IMR-90 (cell line): ENCODE results near the gene TMEM37. TPM values are rescaled to one million over a fixed set of nuclear protein-coding genes. Genes with fewer than 3 reads are reported as not detected.

Source experiments
- ATAC-seq: fragments of 200-7000 bp; cut with Tn5 transposase; 2 replicates; pipeline ENCODE4 v1.9.1; 2020; ENCODE audit warnings: low read depth, mild to moderate bottlenecking, moderate library complexity
- BruUV-seq: library from RNA; stranded (reverse); fragments of 400-500 nt; replicated peaks from 2 replicates; lab custom pipeline; 2021; lab: Mats Ljungman, UMichigan
- CTCF ChIA-PET: fragments of 300-600 bp; formaldehyde crosslinking; extraction: SDS; loops from one replicate; lab custom pipeline; 2021; ENCODE audit warnings: antibody characterized with exemption; lab: Yijun Ruan, JAX
- POLR2A ChIA-PET: fragments of 300-600 bp; sonication (Branson Sonifier 250); formaldehyde crosslinking; loops from one replicate; lab custom pipeline; 2022; ENCODE audit warnings: antibody characterized with exemption; ENCODE audit not compliant: unreplicated experiment; lab: Charles Lee
- DNase-seq: peaks from one replicate; pipeline ENCODE4 v3.0.0; 2013
- H2AFZ ChIP-seq: replicated peaks from 2 replicates; pipeline ENCODE3; 2013; ENCODE audit warnings: low read length, mild to moderate bottlenecking; ENCODE audit not compliant: poor library complexity
- H2AK5ac ChIP-seq: 2 replicates; pipeline ENCODE4 v1.6.1; 2013; ENCODE audit warnings: low read depth, low read length, inconsistent platforms
- H2AK9ac ChIP-seq: replicated peaks from 2 replicates; pipeline ENCODE3; 2013; ENCODE audit warnings: mild to moderate bottlenecking, low read depth, low read length, moderate library complexity; ENCODE audit not compliant: poor library complexity
- H2BK120ac ChIP-seq: 2 replicates; pipeline ENCODE4 v1.6.1; 2013; ENCODE audit warnings: low read depth, low read length, inconsistent platforms
- H2BK15ac ChIP-seq: 3 replicates; pipeline ENCODE4 v1.6.1; 2013; ENCODE audit warnings: low read depth, low read length, inconsistent platforms
- H2BK20ac ChIP-seq: 2 replicates; pipeline ENCODE4 v1.6.1; 2013; ENCODE audit warnings: low read depth, mild to moderate bottlenecking, inconsistent platforms, low read length, moderate library complexity
- H2BK5ac ChIP-seq: 2 replicates; pipeline ENCODE4 v1.6.1; 2013; ENCODE audit warnings: mild to moderate bottlenecking, low read depth, low read length, inconsistent platforms; ENCODE audit not compliant: poor library complexity, severe bottlenecking
- H3K14ac ChIP-seq: replicated peaks from 2 replicates; pipeline ENCODE4 v1.6.1; 2013; ENCODE audit warnings: low read depth, low read length, inconsistent platforms
- H3K18ac ChIP-seq: 2 replicates; pipeline ENCODE4 v1.6.1; 2013; ENCODE audit warnings: low read depth, low read length, control low read depth
- H3K23ac ChIP-seq: 2 replicates; pipeline ENCODE4 v1.6.1; 2013; ENCODE audit warnings: low read depth, low read length, inconsistent platforms
- H3K27ac ChIP-seq: 2 replicates; pipeline ENCODE4 v1.5.1; 2013; ENCODE audit warnings: mild to moderate bottlenecking, control low read depth, low read length; ENCODE audit not compliant: insufficient read depth
- H3K27me3 ChIP-seq: 2 replicates; pipeline ENCODE4 v1.6.1; 2013; ENCODE audit warnings: low read length; ENCODE audit not compliant: control insufficient read depth, insufficient read depth
- H3K36me3 ChIP-seq: 2 replicates; pipeline ENCODE4 v1.6.1; 2013; ENCODE audit warnings: low read length, mixed read lengths; ENCODE audit not compliant: control insufficient read depth, insufficient read depth
- H3K4ac ChIP-seq: 2 replicates; pipeline ENCODE4 v1.6.1; 2013; ENCODE audit warnings: low read depth, low read length, inconsistent platforms
- H3K4me1 ChIP-seq: 2 replicates; pipeline ENCODE4 v1.6.1; 2013; ENCODE audit warnings: low read length, mixed read lengths; ENCODE audit not compliant: control insufficient read depth, insufficient read depth
- H3K4me2 ChIP-seq: 2 replicates; pipeline ENCODE4 v1.6.1; 2013; ENCODE audit warnings: low read depth, mild to moderate bottlenecking, control low read depth, low read length, moderate library complexity
- H3K4me3 ChIP-seq: 2 replicates; pipeline ENCODE4 v1.5.1; 2013; ENCODE audit warnings: low read depth, mild to moderate bottlenecking, control low read depth, low read length, moderate library complexity; ENCODE audit not compliant: insufficient read depth
- H3K56ac ChIP-seq: 2 replicates; pipeline ENCODE4 v1.6.1; 2013; ENCODE audit warnings: low read length, inconsistent platforms; ENCODE audit not compliant: insufficient read depth; ENCODE audit errors: extremely low read depth
- H3K79me1 ChIP-seq, 2 experiments: 2 replicates each; pipeline ENCODE4 v1.6.1; 2013; ENCODE audit warnings: low read length in 2 of 2, inconsistent platforms in 1 of 2, low read depth in 1 of 2
- H3K9ac ChIP-seq: 2 replicates; pipeline ENCODE4 v1.6.1; 2013; ENCODE audit warnings: low read depth, low read length, control low read depth
- H3K9me1 ChIP-seq: 2 replicates; pipeline ENCODE4 v1.6.1; 2013; ENCODE audit warnings: low read length, inconsistent platforms; ENCODE audit not compliant: insufficient read depth
- H3K9me3 ChIP-seq: 2 replicates; pipeline ENCODE4 v1.6.1; 2013; ENCODE audit warnings: low read length; ENCODE audit not compliant: control insufficient read depth, insufficient read depth
- H4K20me1 ChIP-seq: 2 replicates; pipeline ENCODE4 v1.6.1; 2013; ENCODE audit warnings: low read length, inconsistent platforms; ENCODE audit not compliant: insufficient read depth
- H4K5ac ChIP-seq: 2 replicates; pipeline ENCODE4 v1.6.1; 2013; ENCODE audit warnings: mild to moderate bottlenecking, low read depth, low read length, control low read depth
- H4K8ac ChIP-seq, 2 experiments: 2 replicates each; pipeline ENCODE4 v1.6.1; 2013; ENCODE audit warnings: low read depth in 2 of 2, low read length in 2 of 2, control low read depth in 1 of 2, inconsistent platforms in 1 of 2
- H4K91ac ChIP-seq: 2 replicates; pipeline ENCODE4 v1.6.1; 2013; ENCODE audit warnings: low read depth, low read length, inconsistent platforms; ENCODE audit not compliant: insufficient read depth
- BHLHE40 ChIP-seq: fragments of 150-350 bp; IDR thresholded peaks from 2 replicates; pipeline ENCODE4 v1.6.1; 2016; ENCODE audit warnings: mild to moderate bottlenecking, low read depth, low read length
- CEBPB ChIP-seq: IDR thresholded peaks from 2 replicates; pipeline ENCODE4 v1.6.1; 2012; ENCODE audit warnings: low read depth, low read length, improper control_type of control experiment
- CHD1 ChIP-seq: IDR thresholded peaks from 2 replicates; pipeline ENCODE4 v1.6.1; 2012; ENCODE audit warnings: low read depth, low read length, improper control_type of control experiment
- MAFK ChIP-seq: IDR thresholded peaks from 2 replicates; pipeline ENCODE4 v1.6.1; 2012; ENCODE audit warnings: low read depth, low read length, improper control_type of control experiment
- MAZ ChIP-seq: IDR thresholded peaks from 2 replicates; pipeline ENCODE4 v1.6.1; 2012; ENCODE audit warnings: low read depth, mild to moderate bottlenecking, low read length, improper control_type of control experiment, moderate library complexity, borderline replicate concordance
- MXI1 ChIP-seq: IDR thresholded peaks from 2 replicates; pipeline ENCODE4 v1.6.1; 2012; ENCODE audit warnings: low read depth, mild to moderate bottlenecking, low read length, moderate library complexity, borderline replicate concordance
- NFE2L2 ChIP-seq: fragments of 150-350 bp; IDR thresholded peaks from 2 replicates; pipeline ENCODE4 v1.6.1; 2016; ENCODE audit warnings: low read depth, mild to moderate bottlenecking, low read length
- POLR2A ChIP-seq: IDR thresholded peaks from 2 replicates; pipeline ENCODE4 v1.6.1; 2012; ENCODE audit warnings: mild to moderate bottlenecking, low read depth, low read length
- RCOR1 ChIP-seq: IDR thresholded peaks from 2 replicates; pipeline ENCODE4 v1.6.1; 2012; ENCODE audit warnings: mild to moderate bottlenecking, low read length, improper control_type of control experiment; ENCODE audit not compliant: insufficient replicate concordance
- RFX5 ChIP-seq: IDR thresholded peaks from 2 replicates; pipeline ENCODE4 v1.8.0; 2012; ENCODE audit warnings: low read depth, mild to moderate bottlenecking, low read length, moderate library complexity
- WGBS, 2 experiments: methylation state at CpG; one replicate each; pipeline versions ENCODE4 v1.1.5 to v1.1.7; 2013; ENCODE audit warnings: missing lambda C conversion rate in 2 of 2; ENCODE audit not compliant: insufficient read length in 1 of 2; ENCODE audit errors: extremely low coverage in 2 of 2; 5-methylcytosine and 5-hydroxymethylcytosine counted together
- dilution Hi-C: fragments of 300-500 bp; cut with HindIII; formaldehyde crosslinking; loops from one replicate; pipeline ENCODE4 v1.14.3; 2018; ENCODE audit warnings: low sequenced_read_pairs; ENCODE audit not compliant: unreplicated experiment
- in situ Hi-C: fragments of 300-500 bp; cut with MboI; formaldehyde crosslinking; loops from 3 replicates; pipeline ENCODE4 v1.14.3; 2019; ENCODE audit warnings: low sequenced_read_pairs, inconsistent platforms, mixed read lengths
- intact Hi-C: fragments of 100-400 bp; cut with micrococcal nuclease; formaldehyde crosslinking; loops from 2 replicates; pipeline ENCODE4 v1.10.0; 2022
- polyA plus RNA-seq, 3 experiments: library from polyadenylated mRNA; depleted of rRNA; stranded (reverse); fragments of >200 nt; gene quantifications; 2 replicates each; pipeline ENCODE4 v1.2.3, GENCODE V29; 2012; ENCODE audit warnings: low replicate concordance in 1 of 3
- total RNA-seq: library from RNA; depleted of rRNA; stranded (reverse); fragments of >200 nt; gene quantifications from 2 replicates; pipeline ENCODE4 v1.2.3, GENCODE V29; 2012
- TF ChIP-seq, protein P1 (sequence below): fragments of 150-350 bp; IDR thresholded peaks from 2 replicates; pipeline ENCODE4 v1.6.1; 2017; ENCODE audit warnings: mild to moderate bottlenecking, antibody characterized with exemption, low read length, low read depth
- TF ChIP-seq, protein P2 (sequence below): conservative IDR thresholded peaks from 2 replicates; pipeline ENCODE4 v1.5.1; 2012; ENCODE audit warnings: mild to moderate bottlenecking, low read depth, low read length, improper control_type of control experiment
- TF ChIP-seq, protein P3 (sequence below): fragments of 150-350 bp; IDR thresholded peaks from 2 replicates; pipeline ENCODE4 v1.6.1; 2016; ENCODE audit warnings: low read depth, mild to moderate bottlenecking, low read length, moderate library complexity, borderline replicate concordance

TMEM37 gene
- total and polyA plus RNA-seq, 2 of the 4 experiments (the other 2 are of a cell fraction) = under 0.01 to 0.39 TPM

DNA sequence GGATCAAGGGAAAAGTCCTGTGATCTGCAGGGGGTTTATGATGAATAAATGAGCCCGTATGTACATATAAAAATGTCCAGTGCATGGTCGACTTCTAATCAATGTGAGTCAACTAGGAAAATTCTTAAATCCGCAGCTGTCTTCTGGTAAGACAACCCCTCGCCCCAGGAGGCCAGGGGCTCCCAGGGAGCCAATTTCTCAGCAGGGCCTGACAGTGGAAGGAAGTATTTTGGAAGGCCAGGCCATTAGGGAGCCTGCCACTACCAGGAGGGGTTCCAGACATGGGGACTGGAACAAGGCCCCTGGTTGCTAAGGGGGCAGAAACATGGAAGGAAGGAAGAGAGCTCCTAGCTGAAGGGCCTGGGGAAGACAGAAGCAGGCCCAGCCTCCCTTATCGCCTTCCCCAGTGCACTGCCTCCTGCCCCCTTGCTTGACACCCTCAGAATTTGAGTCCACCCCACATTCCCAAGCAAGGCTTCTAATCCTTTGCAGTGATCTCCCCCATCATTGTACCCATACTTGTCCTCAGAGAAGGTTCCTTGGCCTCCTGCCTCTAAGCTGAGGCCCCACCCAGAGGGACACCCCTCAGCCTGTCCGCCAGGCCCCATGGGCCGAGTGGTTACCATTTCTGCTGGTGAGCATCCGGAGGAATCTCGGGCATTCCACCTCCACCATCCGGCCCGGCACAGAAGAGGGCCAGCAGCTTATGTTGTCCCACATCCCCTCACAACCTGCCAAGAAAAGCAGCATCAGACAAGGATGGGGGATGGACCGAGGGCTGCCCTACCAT is 46.7 kb downstream of the TMEM37 start:
- H3K27ac ChIP-seq = no peak overlapping the region
- dilution Hi-C loops (no loop called here), intact Hi-C loops (loop anchor here (5.0 kb wide), 2 partner anchors 466 to 596 kb away; no protein-coding TSS in a partner anchor), in situ Hi-C loops (no loop called here)
- no peak overlapping the region for H4K5ac ChIP-seq
- no peak overlapping the region for H4K91ac ChIP-seq
- H3K14ac ChIP-seq = no peak overlapping the region
- no peak overlapping the region for H2AK5ac ChIP-seq
- ChIA-PET POLR2A (no interaction called here), CTCF (interaction anchor here (0.6 kb wide), 1 partner anchor 66 kb away, joined by 6 read pairs; no protein-coding TSS in a partner anchor)
- H3K18ac ChIP-seq = no peak overlapping the region
- peaks cover 27% of the 10 kb centered on the region for H3K27me3 ChIP-seq
- H2BK5ac ChIP-seq = no peak overlapping the region
- H3K4me3 ChIP-seq = no peak overlapping the region
- H4K8ac ChIP-seq = no peak overlapping the region
- no peak overlapping the region for H3K23ac ChIP-seq
- no TSS peak for BruUV-seq
- ATAC-seq (no peak), DNase-seq (no peak)
- no peak overlapping the region for H2BK20ac ChIP-seq
- H2AFZ ChIP-seq = no peak overlapping the region
- WGBS, 2 experiments = 61% methylated on average over 7 of the region's 12 CpGs; no CpG with 5 or more reads in 1 of the 2 experiments
- no peaks in the 10 kb centered on the region for H4K20me1 ChIP-seq
- H3K79me1 ChIP-seq = no peaks in the 10 kb centered on the region
- no peak overlapping the region for H2BK15ac ChIP-seq
- H3K56ac ChIP-seq = no peak overlapping the region
- H3K36me3 ChIP-seq = no peaks in the 10 kb centered on the region
- no peak overlapping the region for H3K9ac ChIP-seq
- H3K4me2 ChIP-seq = no peak overlapping the region
- no peak overlapping the region for H2AK9ac ChIP-seq
- no peak overlapping the region for H2BK120ac ChIP-seq
- H3K9me3 ChIP-seq = no peaks in the 10 kb centered on the region
- no peak for TF ChIP-seq CEBPB
- TF ChIP-seq, protein P1, sequence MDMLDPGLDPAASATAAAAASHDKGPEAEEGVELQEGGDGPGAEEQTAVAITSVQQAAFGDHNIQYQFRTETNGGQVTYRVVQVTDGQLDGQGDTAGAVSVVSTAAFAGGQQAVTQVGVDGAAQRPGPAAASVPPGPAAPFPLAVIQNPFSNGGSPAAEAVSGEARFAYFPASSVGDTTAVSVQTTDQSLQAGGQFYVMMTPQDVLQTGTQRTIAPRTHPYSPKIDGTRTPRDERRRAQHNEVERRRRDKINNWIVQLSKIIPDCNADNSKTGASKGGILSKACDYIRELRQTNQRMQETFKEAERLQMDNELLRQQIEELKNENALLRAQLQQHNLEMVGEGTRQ = no peak
- TF ChIP-seq RCOR1 = no peak
- TF ChIP-seq, protein P2, sequence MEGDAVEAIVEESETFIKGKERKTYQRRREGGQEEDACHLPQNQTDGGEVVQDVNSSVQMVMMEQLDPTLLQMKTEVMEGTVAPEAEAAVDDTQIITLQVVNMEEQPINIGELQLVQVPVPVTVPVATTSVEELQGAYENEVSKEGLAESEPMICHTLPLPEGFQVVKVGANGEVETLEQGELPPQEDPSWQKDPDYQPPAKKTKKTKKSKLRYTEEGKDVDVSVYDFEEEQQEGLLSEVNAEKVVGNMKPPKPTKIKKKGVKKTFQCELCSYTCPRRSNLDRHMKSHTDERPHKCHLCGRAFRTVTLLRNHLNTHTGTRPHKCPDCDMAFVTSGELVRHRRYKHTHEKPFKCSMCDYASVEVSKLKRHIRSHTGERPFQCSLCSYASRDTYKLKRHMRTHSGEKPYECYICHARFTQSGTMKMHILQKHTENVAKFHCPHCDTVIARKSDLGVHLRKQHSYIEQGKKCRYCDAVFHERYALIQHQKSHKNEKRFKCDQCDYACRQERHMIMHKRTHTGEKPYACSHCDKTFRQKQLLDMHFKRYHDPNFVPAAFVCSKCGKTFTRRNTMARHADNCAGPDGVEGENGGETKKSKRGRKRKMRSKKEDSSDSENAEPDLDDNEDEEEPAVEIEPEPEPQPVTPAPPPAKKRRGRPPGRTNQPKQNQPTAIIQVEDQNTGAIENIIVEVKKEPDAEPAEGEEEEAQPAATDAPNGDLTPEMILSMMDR = no peak
- no peak for TF ChIP-seq NFE2L2
- no peak for TF ChIP-seq MXI1
- TF ChIP-seq POLR2A = no peak
- TF ChIP-seq CHD1 = no peak
- TF ChIP-seq MAZ = no peak
- TF ChIP-seq RFX5 = no peak
- no peak for TF ChIP-seq BHLHE40
- TF ChIP-seq, protein P3, sequence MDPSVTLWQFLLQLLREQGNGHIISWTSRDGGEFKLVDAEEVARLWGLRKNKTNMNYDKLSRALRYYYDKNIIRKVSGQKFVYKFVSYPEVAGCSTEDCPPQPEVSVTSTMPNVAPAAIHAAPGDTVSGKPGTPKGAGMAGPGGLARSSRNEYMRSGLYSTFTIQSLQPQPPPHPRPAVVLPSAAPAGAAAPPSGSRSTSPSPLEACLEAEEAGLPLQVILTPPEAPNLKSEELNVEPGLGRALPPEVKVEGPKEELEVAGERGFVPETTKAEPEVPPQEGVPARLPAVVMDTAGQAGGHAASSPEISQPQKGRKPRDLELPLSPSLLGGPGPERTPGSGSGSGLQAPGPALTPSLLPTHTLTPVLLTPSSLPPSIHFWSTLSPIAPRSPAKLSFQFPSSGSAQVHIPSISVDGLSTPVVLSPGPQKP = no peak
- no peak for TF ChIP-seq MAFK
- H3K4ac ChIP-seq = no peak overlapping the region
- H3K9me1 ChIP-seq = no peaks in the 10 kb centered on the region
- H3K4me1 ChIP-seq = no peaks in the 10 kb centered on the region
